GM21737 (cell line): ENCODE measurements around the gene VSIG10.
"Not testable (repeated sequence)": the region's sequence is repeated elsewhere in the genome, so short reads cannot be mapped to it uniquely, and the experiment has no call there.

Source experiments
- ATAC-seq: cut with Tn5 transposase; IDR thresholded peaks from one replicate; pipeline ENCODE4 v1.9.1; 2021; ENCODE audit warnings: mild to moderate bottlenecking, moderate library complexity; ENCODE audit not compliant: unreplicated experiment

VSIG10 gene

DNA sequence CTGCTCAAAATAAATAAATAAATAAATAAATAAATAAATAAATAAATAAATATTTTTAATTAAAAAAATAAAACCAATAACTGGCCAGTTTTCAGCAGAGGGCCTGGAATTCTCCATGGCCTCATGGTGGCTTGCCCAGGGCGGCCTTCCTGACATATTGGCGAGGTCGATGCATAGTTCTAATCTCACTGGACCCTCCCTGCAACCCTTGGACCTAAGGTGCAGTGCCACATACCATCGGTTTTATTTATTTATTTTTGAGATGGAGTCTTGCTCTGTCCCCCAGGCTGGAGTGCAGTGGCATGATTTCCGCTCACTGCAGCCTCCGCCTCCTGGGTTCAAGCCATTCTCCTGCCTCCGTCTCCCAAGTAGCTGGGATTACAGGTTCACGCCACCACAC, 3.9 kb upstream of the VSIG10 start:
- no peak for ATAC-seq

DNA sequence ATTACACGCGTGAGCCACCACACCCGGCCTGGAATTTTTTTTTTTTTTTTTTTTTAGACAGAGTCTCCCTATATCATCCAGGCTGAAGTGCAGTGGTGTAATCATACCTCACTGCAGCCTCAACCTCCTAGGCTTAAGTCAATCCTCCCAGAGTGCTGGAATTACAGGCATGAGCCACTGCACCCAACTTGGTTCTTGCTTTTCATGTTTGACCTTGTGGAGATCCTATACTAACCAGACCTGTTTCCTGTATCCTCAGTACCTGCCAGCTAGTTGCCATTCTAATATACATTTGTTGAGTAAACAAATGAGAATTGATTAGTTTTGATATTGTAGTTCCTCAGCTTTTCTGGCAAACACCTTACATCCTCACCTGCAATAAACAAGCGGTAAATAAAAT, 3.2 kb upstream of the VSIG10 start:
- ATAC-seq: no peak

GRCh38 chr12:118103201-118103600, 610 bp downstream of the VSIG10 start:
- ATAC-seq: no peak

DNA sequence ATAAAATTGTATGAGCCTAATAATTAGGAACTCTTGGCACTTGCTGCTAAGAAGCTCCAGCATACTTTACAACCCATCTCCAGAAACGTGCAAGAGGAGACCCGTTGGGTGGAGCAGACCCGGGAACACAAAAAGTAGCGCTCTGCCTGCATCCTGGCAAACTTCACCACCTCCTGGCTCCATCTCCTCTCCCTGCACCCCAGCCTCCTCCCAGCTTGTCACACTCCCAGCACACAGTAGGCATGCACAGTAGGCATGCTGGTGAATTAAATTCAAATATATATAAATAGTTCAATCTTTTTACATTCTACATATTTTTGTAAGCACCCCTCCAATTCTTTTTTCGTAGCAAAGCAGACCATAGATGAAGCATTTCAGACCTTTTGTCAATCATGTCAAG, 1.2 kb downstream of the VSIG10 start:
- ATAC-seq: no peak

DNA sequence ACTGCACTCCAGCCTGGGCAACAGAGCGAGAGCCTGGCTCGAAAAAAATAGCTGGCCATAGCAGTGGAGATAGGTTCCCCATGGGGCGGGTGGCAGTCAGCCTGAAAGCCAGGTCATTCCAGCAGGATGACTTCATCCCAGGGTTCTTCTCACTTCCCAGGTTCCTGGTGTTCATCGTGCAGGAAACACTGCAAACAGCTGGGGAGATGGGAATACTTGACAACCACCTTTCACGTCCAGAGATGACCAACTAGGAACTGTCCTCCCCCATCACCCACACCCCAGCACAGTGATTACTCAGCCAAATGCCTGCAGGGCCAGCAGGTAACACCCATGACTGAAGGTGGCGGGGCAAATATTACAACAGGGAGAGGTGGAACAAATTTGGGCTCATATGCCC, 1.7 kb downstream of the VSIG10 start:
- ATAC-seq: no peak

DNA sequence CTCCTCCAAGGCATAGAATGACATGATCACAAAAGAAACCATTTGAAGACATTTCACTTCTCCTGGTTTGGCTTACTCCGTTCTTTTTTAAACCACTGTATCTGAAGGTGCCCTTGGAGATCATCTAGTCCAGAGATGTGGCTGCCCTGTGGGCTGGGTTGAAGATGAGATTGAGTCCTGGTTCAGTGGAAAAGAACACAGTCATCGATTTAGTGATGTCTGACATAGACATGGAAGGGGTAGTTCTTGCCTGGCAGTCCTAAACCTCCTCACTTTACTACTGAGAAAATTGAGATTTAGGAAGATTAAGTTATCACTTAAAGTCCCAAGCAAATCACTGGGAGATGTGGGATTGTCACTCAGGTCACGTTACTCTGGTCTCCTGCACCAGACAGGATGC, 2.8 kb downstream of the VSIG10 start:
- no peak for ATAC-seq

- no peak for ATAC-seq
Observed at GRCh38 chr12:118098911-118099671, 4.7 kb downstream of the VSIG10 start.

- no peak for ATAC-seq
Observed at GRCh38 chr12:118098401-118098800, 5.4 kb downstream of the VSIG10 start.

DNA sequence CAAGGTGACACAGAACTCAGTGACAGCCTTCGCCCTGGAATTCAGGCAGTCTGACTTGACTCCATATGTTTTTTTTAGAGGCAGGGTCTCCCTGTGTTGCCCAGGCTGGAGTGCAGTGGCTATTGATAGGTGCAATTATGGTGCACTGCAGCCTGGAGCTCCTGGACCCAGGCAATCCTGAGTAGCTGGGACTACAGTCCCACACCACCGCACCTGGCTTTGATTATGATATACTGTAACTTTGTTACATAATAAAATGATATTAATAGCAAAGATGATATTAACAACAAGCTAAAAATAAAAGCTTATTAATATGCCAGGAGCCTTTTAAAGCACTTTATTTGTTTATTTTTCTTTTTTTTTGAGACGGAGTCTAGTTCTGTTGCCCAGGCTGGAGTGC, 9.8 kb downstream of the VSIG10 start:
- no peak for ATAC-seq

- no peak for ATAC-seq
Observed at GRCh38 chr12:118089782-118090181, 14.0 kb downstream of the VSIG10 start.

DNA sequence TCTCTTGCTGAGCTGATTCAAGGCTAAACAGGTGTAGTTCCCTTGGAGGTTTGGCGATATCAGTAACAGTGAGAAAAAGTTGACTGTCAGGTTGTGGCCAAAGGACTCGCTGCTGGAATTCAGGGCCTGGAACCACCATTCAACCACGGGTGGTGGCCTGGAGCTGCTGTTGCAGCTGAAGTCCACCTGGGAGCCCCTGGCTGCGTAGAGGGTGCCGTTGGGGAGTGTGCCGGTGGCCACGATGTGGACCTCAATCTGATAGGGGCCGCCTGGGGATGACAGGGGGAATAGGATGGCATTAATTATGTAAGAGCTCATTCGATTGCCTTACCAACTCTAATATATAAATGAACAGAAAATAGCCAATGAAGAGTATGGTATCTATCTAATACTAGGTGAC, 21.6 kb downstream of the VSIG10 start:
- ATAC-seq: no peak

- not testable (repeated sequence) for ATAC-seq
Observed at GRCh38 chr12:118081521-118081920, 22.3 kb downstream of the VSIG10 start.

DNA sequence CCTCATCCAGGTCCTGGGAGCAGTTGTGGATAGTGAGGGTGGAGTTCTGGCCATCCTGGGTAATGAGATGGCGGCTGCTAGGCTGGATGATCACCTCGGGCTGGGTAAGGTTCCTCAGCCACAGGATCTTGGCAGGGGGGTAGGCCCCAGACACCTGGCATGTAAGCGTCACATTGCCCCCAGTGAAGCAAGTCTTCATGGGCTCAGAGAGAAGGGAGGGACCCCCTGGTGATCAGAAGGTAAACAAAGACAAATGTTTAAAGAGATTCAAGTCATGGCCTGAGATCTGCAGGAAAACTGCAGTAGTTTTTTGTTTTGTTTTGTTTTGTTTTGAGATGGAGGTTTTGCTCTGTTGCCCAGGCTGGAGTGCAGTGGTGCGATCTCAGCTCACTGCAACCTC, 30.0 kb downstream of the VSIG10 start:
- no peak for ATAC-seq

GRCh38 chr12:118070650-118071049, 33.2 kb downstream of the VSIG10 start:
- no peak for ATAC-seq

GRCh38 chr12:118068445-118068844, 35.4 kb downstream of the VSIG10 start:
- ATAC-seq: no peak

GRCh38 chr12:118065380-118065779, 38.4 kb downstream of the VSIG10 start:
- ATAC-seq: no peak

GRCh38 chr12:118064608-118065007, 39.2 kb downstream of the VSIG10 start:
- no peak for ATAC-seq

- ATAC-seq: no peak
Observed at GRCh38 chr12:118063576-118064391, 40.0 kb downstream of the VSIG10 start.

GRCh38 chr12:118061873-118062843, 41.7 kb downstream of the VSIG10 start:
- no peak for ATAC-seq

GRCh38 chr12:118061011-118061872, 42.6 kb downstream of the VSIG10 start, which contains the start of gene WSB2:
Gene WSB2 (minus strand): TSS chr12:118061179. CDS start chr12:118061048, 131 bp downstream.
- ATAC-seq: peak; percentile 42
